Measurements from ENCODE around the gene EPAS1. TPM values are rescaled to one million over a fixed set of nuclear protein-coding genes. Genes with fewer than 3 reads are reported as not detected.

EPAS1 gene
- total RNA-seq, 1 experiment from 2014 or later = 77.3 TPM

GRCh38 chr2:46376586-46376985 is 79.4 kb downstream of the EPAS1 start:
- Histone ChIP-seq H3K4me3 (ENCODE audit: low read depth, low read length) (no peak overlapping the region), H3K27me3 (replicated peaks; ENCODE audit: control insufficient read depth, insufficient read depth, low read length) (no peaks in the 10 kb centered on the region), H3K4me1 (no peaks in the 10 kb centered on the region), H3K36me3 (ENCODE audit: control insufficient read depth, insufficient read depth, low read length) (peaks cover 3% of the 10 kb centered on the region; the same call in 1 of the 2 replicates), H3K9me3 (no peaks in the 10 kb centered on the region)
- no peaks in the 10 kb centered on the region for H3K4me1 Mint-ChIP-seq (ENCODE audit: low read depth, unreplicated experiment)
- no peak for DNase-seq
- ChIA-PET POLR2A (no interaction called here), CTCF (no interaction called here)
- no peaks in the 10 kb centered on the region for H3K27me3 Mint-ChIP-seq (ENCODE audit: insufficient read depth, unreplicated experiment)
- BruUV-seq (replicated peaks) = no TSS peak
- H3K4me3 Mint-ChIP-seq (ENCODE audit: unreplicated experiment) = no peak overlapping the region
- TF ChIP-seq CTCF (IDR thresholded peaks at IDR 0.05; ENCODE audit: insufficient read depth in 1 of 2, low read depth in 1 of 2, low read length in 1 of 2, severe bottlenecking in 1 of 2, unreplicated experiment in 1 of 2) = no peak
- peaks cover 34% of the 10 kb centered on the region for H3K36me3 Mint-ChIP-seq (ENCODE audit: insufficient read depth, unreplicated experiment)
- intact Hi-C loops (cut with micrococcal nuclease; ENCODE audit: unreplicated experiment) = no loop called here
- no peak overlapping the region for H3K27ac Mint-ChIP-seq (ENCODE audit: unreplicated experiment)
- no peaks in the 10 kb centered on the region for H3K9me3 Mint-ChIP-seq (ENCODE audit: unreplicated experiment)

GRCh38 chr2:46377101-46377581 is 79.9 kb downstream of the EPAS1 start:
- H3K27me3 ChIP-seq (replicated peaks; ENCODE audit: control insufficient read depth, insufficient read depth, low read length) = no peaks in the 10 kb centered on the region
- peak in 1 of 2 experiments; percentile 23 for DNase-seq
- H3K9me3 ChIP-seq = no peaks in the 10 kb centered on the region
- H3K36me3 Mint-ChIP-seq (ENCODE audit: insufficient read depth, unreplicated experiment) = peaks cover 33% of the 10 kb centered on the region
- no peaks in the 10 kb centered on the region for H3K9me3 Mint-ChIP-seq (ENCODE audit: unreplicated experiment)
- intact Hi-C loops (cut with micrococcal nuclease; ENCODE audit: unreplicated experiment) = no loop called here
- no peaks in the 10 kb centered on the region for H3K27me3 Mint-ChIP-seq (ENCODE audit: insufficient read depth, unreplicated experiment)
- H3K4me1 Mint-ChIP-seq (ENCODE audit: low read depth, unreplicated experiment) = no peaks in the 10 kb centered on the region
- POLR2A ChIA-PET = no interaction called here
- H3K4me3 ChIP-seq (ENCODE audit: low read depth, low read length) = no peak overlapping the region
- no TSS peak for BruUV-seq (replicated peaks)
- TF ChIP-seq CTCF (IDR thresholded peaks at IDR 0.05; ENCODE audit: insufficient read depth in 1 of 2, low read depth in 1 of 2, low read length in 1 of 2, severe bottlenecking in 1 of 2, unreplicated experiment in 1 of 2) = peak in 1 of 2 experiments; percentile 11
- no peak overlapping the region for H3K4me3 Mint-ChIP-seq (ENCODE audit: unreplicated experiment)
- H3K27ac Mint-ChIP-seq (ENCODE audit: unreplicated experiment) = no peak overlapping the region
- no peaks in the 10 kb centered on the region for H3K4me1 ChIP-seq
- peaks cover 3% of the 10 kb centered on the region; the same call in 1 of the 2 replicates for H3K36me3 ChIP-seq (ENCODE audit: control insufficient read depth, insufficient read depth, low read length)
- CTCF ChIA-PET = no interaction called here

- Mint-ChIP-seq H3K27me3 (ENCODE audit: insufficient read depth, unreplicated experiment) (no peaks in the 10 kb centered on the region), H3K9me3 (ENCODE audit: unreplicated experiment) (no peaks in the 10 kb centered on the region), H3K4me1 (ENCODE audit: low read depth, unreplicated experiment) (no peaks in the 10 kb centered on the region), H3K36me3 (ENCODE audit: insufficient read depth, unreplicated experiment) (peaks cover 28% of the 10 kb centered on the region), H3K4me3 (ENCODE audit: unreplicated experiment) (no peak overlapping the region), H3K27ac (ENCODE audit: unreplicated experiment) (no peak overlapping the region)
- H3K4me3 ChIP-seq (ENCODE audit: low read depth, low read length) = no peak overlapping the region
- DNase-seq = no peak
- peaks cover 1% of the 10 kb centered on the region for H3K36me3 ChIP-seq (ENCODE audit: control insufficient read depth, insufficient read depth, low read length)
- BruUV-seq (replicated peaks) = no TSS peak
- no peaks in the 10 kb centered on the region for H3K9me3 ChIP-seq
- intact Hi-C loops (cut with micrococcal nuclease; ENCODE audit: unreplicated experiment) = no loop called here
- POLR2A ChIA-PET = no interaction called here
- CTCF ChIA-PET = no interaction called here
- TF ChIP-seq CTCF (IDR thresholded peaks at IDR 0.05; ENCODE audit: insufficient read depth in 1 of 2, low read depth in 1 of 2, low read length in 1 of 2, severe bottlenecking in 1 of 2, unreplicated experiment in 1 of 2) = no peak
- no peaks in the 10 kb centered on the region for H3K27me3 ChIP-seq (replicated peaks; ENCODE audit: control insufficient read depth, insufficient read depth, low read length)
- no peaks in the 10 kb centered on the region for H3K4me1 ChIP-seq
Measured at GRCh38 chr2:46377666-46378560, 80.7 kb downstream of the EPAS1 start.
